Stimulated activated CD4-positive, alpha-beta T cell treated with anti-CD3 and anti-CD28 coated beads, Interleukin-4, amount 100 ng/mL, for 4 hours (primary cell): ENCODE results near the gene CDK10.

Experiments
- DNase-seq, 2 experiments: peaks; one replicate each; pipeline ENCODE4 v3.0.0-alpha.2; 2020

Gene CDK10

GRCh38 chr16:89738072-89738377 lies 51.5 kb downstream of the CDK10 start:
- DNase-seq = no peak

DNA sequence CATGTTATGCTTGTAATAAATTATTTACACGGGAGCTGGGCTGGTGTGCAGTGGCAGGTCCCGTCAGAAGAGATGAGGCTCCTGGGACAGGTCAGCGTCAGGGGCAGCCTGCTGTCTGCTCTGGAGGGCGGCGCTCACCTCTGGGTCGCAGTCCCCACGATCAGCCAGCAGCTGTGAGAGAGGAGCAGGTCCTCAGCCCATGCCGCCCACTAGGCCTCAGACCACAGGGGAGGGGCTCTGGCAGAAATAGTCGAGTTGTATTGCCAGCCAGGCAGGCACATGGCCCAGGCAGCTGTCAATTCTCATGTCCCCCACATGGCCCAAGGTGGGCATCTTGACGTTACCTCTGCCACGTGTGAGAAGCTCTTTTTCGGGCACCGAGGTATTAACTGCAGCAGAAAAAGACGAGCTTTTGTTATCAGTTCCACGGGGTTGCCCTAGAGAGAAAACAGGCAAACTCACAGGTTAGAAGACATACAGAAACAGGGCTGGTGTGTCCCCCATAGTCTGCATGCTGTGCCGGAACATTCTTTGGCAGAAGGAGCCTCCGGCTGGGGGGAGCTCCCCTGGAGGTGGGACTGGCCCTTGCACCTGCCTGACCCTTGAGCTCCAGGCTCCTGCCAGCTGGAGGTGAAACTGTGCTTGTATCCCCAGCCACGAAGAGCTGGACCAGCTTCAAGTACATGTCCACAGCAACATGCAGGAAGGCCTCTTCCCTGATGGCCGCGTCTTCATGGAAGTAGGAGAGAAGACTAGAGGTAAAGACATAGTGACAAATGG lies 52.2 kb downstream of the CDK10 start:
- DNase-seq = no peak

- no peak for DNase-seq
These were observed 52.9 kb downstream of the CDK10 start for GRCh38 chr16:89739383-89739782.

GRCh38 chr16:89741342-89742014 lies 55.0 kb downstream of the CDK10 start:
- no peak for DNase-seq

GRCh38 chr16:89742948-89743347 lies 56.5 kb downstream of the CDK10 start:
- no peak for DNase-seq

DNA sequence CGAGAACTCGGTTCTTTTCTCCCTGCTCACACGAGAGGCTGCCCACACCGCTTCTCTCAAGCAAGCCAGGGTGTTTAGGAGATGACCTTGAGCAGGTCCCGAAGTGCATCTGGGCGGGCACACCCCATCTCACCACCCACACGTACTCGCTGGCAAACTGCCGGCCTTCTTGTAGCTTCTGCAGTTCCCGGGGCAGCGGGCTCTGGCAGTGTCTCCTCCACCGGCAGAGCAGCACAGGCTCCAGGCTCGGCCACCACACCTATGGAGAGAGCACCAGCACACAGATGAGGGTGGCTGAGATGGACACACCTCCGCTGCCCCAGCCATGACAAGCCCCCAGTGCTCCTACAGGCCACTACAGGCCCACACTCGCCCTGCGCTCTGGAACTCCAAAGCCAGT lies 58.3 kb downstream of the CDK10 start:
- no peak for DNase-seq
